ENCODE measurements around the gene MSH5.

Gene MSH5

DNA sequence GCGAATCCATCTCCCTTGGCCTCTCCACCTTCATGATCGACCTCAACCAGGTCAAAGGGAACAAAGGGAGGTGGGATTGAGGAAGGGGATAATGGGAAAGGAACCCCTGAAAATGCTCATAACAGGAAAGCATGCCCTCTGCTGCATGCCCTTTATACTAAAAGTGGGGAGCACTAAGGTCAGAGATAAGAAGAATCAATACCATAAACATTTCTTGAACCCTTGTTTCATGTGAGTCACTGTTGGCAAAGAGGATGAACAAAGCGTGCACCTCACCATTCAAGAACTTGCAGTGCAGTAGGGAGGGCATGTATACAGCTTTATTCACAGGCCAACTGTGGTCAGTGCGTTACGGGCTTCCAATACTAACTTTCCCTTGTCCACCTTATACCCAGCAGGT, 21.0 kb downstream of the MSH5 start:
- DNase-seq (ENCODE audit: low read depth), result no peak

DNA sequence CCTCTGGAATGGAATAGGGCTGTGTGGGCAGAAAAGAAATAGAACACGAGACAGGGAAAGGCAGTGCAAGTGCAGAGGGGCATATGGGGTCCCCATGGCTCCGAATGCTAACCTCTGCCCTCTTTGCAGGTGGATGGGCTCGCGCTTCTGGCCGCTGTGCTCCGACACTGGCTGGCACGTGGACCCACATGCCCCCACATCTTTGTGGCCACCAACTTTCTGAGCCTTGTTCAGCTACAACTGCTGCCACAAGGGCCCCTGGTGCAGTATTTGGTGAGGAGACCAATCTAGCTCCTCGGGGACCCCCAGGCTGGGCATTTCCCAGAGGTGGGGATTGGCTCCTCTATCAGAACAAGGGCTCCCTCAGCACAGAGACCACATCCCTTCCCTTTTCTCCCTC, 21.5 kb downstream of the MSH5 start:
- no peak for DNase-seq (ENCODE audit: low read depth)

DNA sequence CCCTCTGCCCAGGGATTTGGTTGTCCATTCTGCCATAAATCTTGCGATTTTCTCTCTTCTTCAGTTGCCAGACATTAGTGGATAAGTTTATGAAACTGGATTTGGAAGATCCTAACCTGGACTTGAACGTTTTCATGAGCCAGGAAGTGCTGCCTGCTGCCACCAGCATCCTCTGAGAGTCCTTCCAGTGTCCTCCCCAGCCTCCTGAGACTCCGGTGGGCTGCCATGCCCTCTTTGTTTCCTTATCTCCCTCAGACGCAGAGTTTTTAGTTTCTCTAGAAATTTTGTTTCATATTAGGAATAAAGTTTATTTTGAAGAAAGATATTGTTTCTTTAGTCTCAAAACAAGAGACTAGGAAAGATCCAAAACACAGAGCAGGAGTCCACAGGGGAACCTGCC, 22.6 kb downstream of the MSH5 start, which contains the start of gene SAPCD1:
Gene SAPCD1 (plus strand): TSS at position 301 of the 400 bp plus-strand sequence. CDS start 399 bp downstream, outside the sequence.
- no peak for DNase-seq (ENCODE audit: low read depth)

DNA sequence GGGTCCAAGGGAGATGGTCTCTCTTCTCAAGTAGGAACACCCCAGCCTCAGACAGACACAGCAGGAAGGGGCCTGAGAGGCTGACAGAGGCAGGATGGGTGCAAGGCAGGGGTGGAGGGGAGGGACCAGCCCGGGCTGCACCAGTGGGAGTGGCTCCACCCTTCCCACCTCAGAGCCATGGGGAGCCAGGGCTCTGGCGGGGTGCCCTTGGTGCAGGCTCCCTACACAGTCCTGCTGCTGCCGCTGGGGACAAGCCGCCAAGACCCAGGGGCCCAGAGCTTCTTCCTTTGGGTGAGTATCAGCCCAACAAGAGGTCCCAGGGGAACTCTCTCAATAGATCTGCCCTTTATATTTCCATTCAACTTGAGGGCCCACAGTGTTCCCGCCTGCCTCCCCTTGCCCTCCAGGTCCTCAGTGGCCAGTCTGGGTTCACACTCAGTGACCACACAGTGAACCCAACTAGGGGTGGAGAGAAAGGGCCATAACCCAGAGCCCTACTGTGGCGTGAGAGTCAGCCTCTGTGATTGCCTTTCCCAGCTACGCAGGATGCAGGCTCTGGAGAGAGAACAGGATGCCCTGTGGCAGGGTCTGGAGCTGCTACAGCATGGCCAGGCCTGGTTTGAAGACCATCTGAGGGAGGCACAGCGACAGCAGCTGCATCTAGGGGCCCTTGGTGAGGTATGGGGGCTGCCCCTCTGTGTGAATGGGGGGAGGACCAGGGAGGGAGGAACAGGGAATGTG, 23.2 kb downstream of the MSH5 start:
- no peak for DNase-seq (ENCODE audit: low read depth)

DNA sequence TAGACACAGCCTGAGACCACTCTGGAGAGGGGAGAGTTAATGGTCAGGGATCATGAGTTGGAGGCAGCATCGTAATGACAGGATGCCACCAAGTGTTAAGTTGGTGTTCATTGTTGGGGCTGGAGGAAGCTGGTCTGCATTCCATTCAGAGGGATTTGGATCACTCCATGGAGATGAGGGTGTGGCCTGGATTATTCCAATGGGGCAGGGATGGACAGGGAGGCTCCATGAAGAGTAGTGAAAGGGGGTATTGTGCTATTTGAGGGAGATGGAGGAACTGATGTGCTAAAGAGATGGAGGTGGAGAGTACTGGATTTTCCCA, 23.8 kb downstream of the MSH5 start:
- DNase-seq (ENCODE audit: low read depth), result no peak

DNA sequence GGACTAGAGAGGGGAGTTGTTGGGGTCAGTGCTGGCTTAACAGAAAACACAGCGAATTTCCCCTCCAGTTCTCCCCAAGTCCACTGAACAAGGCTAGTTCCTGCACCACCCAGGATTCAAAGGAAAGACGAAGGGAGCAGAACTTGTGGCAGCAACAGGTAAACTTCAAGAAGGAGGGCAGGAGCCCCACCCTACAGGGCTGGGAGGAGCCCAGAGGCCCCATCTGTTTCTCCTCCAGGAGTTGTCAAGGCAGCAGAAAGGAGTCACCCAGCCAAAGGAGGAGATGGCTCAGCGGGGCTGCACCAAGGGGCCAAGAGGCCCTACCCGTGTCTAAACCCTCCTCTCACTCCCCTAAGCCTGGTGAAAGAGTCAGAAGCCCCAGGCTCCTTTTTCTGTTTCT, 24.4 kb downstream of the MSH5 start:
- no peak for DNase-seq (ENCODE audit: low read depth)

- no peak for DNase-seq (ENCODE audit: low read depth)
Observed at GRCh38 chr6:31765559-31765909, 25.7 kb downstream of the MSH5 start.

- DNase-seq (ENCODE audit: low read depth), result no peak
Observed at GRCh38 chr6:31765910-31766794, 26.3 kb downstream of the MSH5 start.

DNA sequence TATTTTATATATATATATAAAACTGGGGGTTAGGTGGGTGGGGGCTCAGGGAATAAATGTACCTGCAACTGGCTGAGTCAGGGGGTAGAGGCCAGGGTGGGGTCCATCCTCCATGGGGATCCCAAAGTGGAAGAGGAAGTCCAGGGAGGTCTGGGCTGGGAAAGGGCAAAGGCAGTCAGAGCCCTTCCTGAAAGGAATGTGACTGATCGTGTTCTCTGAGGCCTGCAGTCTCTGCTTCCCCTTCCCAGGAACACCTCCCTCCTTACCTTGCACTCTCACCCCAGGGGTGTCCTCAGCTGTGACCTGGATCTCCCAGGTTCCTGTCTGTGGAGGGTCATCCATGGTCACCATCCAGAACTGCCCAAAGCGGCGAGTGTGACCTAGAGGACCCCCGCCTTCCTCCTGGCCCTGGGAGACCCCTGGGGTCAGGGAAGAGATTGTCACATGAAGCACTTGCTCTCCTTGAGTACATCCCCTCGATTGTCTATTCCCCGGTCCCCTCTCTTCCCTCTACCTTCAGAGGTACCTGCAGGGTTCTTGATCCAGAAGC, 27.4 kb downstream of the MSH5 start:
- no peak for DNase-seq (ENCODE audit: low read depth)

GRCh38 chr6:31768363-31769257, 28.8 kb downstream of the MSH5 start:
- no peak for DNase-seq (ENCODE audit: low read depth)

- DNase-seq (ENCODE audit: low read depth), result peak; percentile 68
Observed at GRCh38 chr6:31769684-31770371, 30.0 kb downstream of the MSH5 start.

DNA sequence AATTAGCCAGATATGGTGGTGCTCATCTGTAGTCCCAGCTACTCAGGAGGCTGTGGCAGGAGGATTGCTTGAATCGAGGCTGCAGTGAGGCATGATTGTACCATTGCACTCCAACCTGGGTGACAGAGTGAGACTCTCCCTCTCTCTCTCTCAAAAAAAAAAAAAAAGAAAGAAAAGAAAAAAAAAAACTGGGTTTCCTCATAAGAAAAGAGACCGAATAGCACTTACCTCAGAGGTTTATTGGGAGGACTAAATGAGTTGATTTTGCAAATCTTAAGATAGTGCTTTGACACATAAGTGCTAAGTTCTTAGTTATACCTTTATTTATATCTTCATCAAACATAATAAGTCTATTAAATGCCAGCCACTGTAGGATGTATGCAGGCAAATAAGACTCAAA, 31.1 kb downstream of the MSH5 start:
- no peak for DNase-seq (ENCODE audit: low read depth)

- no peak for DNase-seq (ENCODE audit: low read depth)
Observed at GRCh38 chr6:31771992-31772358, 32.2 kb downstream of the MSH5 start.

- no peak for DNase-seq (ENCODE audit: low read depth)
Observed at GRCh38 chr6:31775184-31775583, 35.4 kb downstream of the MSH5 start.

DNA sequence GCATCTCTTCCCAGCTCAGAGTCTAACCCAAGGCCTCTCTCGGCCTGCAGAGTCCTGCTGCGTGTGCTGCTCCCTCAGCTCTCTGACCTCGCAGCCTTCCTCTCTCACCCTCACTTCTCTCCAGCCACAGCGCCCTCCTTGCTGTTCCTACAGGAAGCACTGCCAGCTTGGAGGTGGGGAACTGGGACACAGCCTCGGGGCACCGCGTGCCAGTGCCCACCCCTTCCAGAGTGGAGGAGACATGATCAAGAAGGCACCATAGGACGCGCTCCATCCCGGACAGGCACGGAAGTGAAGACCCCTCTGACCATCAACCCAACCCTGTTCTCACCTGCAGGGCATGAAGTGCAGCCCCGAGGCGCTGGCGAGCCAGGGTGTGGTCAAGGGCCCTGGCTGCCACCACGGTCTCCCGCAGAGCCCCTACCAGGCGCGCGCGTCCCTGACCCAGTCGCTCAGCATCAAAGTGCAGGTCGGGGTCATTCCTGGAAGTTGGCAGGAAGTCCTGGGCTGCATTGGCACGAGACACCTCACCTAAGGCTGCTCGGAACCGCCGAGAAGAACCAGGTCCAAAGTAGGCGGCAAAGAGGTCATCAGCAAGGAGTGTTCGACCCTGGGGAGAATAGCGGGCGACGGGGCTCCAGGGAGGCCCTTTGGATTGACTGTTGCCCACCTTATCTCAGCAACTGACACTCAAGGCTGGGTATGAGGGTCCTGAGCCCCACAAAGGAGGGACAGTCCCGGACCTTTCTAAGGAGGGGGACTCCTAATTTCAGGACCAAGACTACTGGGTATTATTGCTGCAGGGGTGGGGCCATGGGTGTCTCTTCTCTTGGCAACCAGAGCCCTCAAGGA, 36.1 kb downstream of the MSH5 start:
- no peak for DNase-seq (ENCODE audit: low read depth)

DNA sequence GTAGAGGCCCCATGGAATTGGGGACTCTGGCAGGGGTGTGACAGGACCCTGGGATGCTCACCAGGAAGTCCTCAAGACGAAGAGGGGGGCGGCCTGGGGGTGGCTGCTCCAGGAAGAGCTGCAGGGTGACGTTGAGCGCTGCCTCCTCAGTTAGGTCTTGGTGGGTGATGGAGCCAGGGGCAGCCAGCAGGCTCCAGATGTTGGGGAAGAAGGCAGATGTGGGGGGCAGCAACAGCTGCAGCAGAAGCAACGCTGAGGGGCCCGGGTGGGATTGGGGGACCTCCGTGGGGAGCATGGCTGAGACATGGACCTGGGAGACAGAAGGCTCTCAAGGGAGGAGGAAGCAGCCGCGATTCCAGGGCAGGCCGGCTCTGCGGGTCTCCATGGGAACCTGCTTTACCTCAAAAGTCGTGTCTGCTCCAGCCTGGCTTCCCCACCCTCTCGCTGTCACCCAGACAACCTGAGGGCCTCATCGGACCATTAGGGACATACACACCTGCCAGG, 36.7 kb downstream of the MSH5 start:
- DNase-seq (ENCODE audit: low read depth), result no peak

DNA sequence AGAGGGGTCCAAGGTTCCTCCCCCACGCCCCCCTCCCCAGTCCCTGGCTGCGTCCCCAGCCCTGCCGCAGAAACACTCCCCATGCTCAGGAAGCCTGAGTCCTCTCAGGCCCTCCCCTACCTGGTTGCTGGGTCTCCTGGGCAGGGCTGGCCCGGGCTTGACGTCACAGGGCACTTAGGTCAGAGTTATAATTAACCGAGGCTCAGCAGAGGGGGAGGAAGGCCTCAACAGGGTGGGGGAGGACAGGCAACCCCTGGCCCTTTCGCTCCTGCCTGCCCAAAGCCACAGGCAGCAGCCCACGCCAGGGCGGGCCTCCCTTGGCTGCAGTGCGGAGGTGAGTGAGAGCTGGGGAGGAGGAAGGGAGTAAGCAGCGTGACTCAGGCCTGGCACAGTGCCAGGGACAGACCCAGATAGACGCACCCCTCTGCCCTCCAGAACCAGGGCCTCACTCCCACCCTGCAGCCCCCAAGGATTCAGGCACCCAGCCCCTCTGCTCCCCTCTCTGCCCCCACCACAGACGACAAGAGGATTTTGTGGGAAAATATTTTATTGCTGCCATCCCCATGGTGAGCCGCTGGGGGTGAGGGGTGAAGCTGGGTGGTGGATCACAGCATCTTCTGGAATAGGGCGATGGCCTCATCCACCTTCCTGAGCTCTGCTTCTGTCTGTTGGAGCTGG, 37.3 kb downstream of the MSH5 start, which contains the start of gene VWA7:
Gene VWA7 (minus strand): TSS at position 340 of the 678 bp plus-strand sequence. CDS start 549 bp downstream, outside the sequence.
- peak; percentile 74 for DNase-seq (ENCODE audit: low read depth)

GRCh38 chr6:31777667-31778050, 37.9 kb downstream of the MSH5 start:
- no peak for DNase-seq (ENCODE audit: low read depth)

- DNase-seq (ENCODE audit: low read depth), result no peak
Observed at GRCh38 chr6:31778193-31778592, 38.4 kb downstream of the MSH5 start.

Measured in activated gamma-delta T cell treated with anti-CD3 and anti-CD28 coated beads, Interleukin-2, amount 50 U/mL, for 16 hours (primary cell).